ENCODE results near the gene IRF2BP1. TPM values are rescaled to one million over a fixed set of nuclear protein-coding genes. Genes with fewer than 3 reads are reported as not detected.

IRF2BP1 gene
- total and polyA plus RNA-seq, 8 donors: 13.7 to 24.7 (median 19.2) TPM

- Histone ChIP-seq H3K9me3 (no peaks in the 10 kb centered on the region), H3K36me3 (no peaks in the 10 kb centered on the region), H3K4me1 (no peaks in the 10 kb centered on the region), H3K27me3 (peaks cover 0 to 30% of the 10 kb centered on the region in 2 donors), H3K27ac (no peak overlapping the region), H3K4me3 (no peak overlapping the region)
- DNase-seq (no peak), ATAC-seq (no peak)
- TF ChIP-seq, protein P1, sequence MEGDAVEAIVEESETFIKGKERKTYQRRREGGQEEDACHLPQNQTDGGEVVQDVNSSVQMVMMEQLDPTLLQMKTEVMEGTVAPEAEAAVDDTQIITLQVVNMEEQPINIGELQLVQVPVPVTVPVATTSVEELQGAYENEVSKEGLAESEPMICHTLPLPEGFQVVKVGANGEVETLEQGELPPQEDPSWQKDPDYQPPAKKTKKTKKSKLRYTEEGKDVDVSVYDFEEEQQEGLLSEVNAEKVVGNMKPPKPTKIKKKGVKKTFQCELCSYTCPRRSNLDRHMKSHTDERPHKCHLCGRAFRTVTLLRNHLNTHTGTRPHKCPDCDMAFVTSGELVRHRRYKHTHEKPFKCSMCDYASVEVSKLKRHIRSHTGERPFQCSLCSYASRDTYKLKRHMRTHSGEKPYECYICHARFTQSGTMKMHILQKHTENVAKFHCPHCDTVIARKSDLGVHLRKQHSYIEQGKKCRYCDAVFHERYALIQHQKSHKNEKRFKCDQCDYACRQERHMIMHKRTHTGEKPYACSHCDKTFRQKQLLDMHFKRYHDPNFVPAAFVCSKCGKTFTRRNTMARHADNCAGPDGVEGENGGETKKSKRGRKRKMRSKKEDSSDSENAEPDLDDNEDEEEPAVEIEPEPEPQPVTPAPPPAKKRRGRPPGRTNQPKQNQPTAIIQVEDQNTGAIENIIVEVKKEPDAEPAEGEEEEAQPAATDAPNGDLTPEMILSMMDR (IDR thresholded peaks at IDR 0.05): no peak
- intact Hi-C loops (cut with DNase I): no loop called here
These were observed 25.4 kb upstream of the IRF2BP1 start for GRCh38 chr19:45911291-45911690.

GRCh38 chr19:45908956-45909355 is 23.0 kb upstream of the IRF2BP1 start:
- no peaks in the 10 kb centered on the region for H3K4me1 ChIP-seq
- H3K9me3 ChIP-seq: no peaks in the 10 kb centered on the region
- intact Hi-C loops (cut with DNase I): no loop called here
- peaks cover 0 to 14% of the 10 kb centered on the region in 2 donors for H3K27me3 ChIP-seq
- TF ChIP-seq, protein P1 (IDR thresholded peaks at IDR 0.05): no peak
- no peak overlapping the region for H3K27ac ChIP-seq
- DNase-seq: no peak
- ATAC-seq: no peak
- H3K4me3 ChIP-seq: no peak overlapping the region
- H3K36me3 ChIP-seq: no peaks in the 10 kb centered on the region

DNA sequence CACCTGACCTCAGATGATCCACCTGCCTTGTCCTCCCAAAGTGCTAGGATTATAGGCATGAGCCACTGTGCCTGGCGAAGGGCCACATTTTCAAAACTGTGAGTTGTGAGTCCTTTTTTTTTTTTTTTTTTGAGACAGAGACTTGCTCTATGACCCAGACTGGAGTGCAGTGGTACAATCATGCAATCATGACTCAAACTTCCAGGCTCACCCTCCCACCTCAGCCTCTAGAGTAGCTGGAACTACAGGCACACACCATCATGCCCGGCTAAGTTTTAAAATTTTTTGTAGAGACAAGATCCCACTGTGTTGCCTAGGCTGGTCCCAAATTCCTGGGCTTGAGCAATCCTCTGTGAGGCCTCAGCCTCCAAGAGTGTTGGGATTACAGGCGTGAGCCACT is 20.3 kb upstream of the IRF2BP1 start:
- Histone ChIP-seq H3K27ac (no peak overlapping the region), H3K9me3 (no peaks in the 10 kb centered on the region), H3K4me3 (no peak overlapping the region), H3K4me1 (peaks cover 6 to 11% of the 10 kb centered on the region in 2 donors), H3K36me3 (no peaks in the 10 kb centered on the region), H3K27me3 (peaks cover 0 to 6% of the 10 kb centered on the region in 2 donors)
- TF ChIP-seq, protein P1 (IDR thresholded peaks at IDR 0.05): no peak
- DNase-seq: no peak
- intact Hi-C loops (cut with DNase I): no loop called here
- ATAC-seq: no peak

DNA sequence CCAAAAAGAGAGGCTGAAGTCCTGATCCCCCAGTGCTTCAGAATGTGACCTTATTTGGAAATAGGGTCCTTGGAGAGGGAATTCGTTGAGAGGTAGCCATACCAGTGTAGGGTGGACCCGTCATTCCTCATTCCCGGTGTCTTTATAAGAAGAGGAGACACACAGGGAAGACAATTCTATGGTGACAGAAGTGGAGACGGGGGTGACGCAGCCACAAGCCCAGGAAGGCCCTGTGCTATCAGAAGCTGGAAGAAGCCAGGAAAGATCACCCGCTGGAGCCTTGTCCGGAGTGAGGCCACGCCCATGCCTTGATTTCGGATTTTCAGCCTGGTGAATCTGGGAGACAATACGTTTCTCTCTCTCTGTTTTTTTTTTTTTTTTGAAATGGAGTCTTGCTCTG is 19.1 kb upstream of the IRF2BP1 start:
- H3K27ac ChIP-seq: no peak overlapping the region
- intact Hi-C loops (cut with DNase I): no loop called here
- no peaks in the 10 kb centered on the region for H3K9me3 ChIP-seq
- DNase-seq (no peak), ATAC-seq (no peak)
- TF ChIP-seq, protein P1 (IDR thresholded peaks at IDR 0.05): no peak
- H3K27me3 ChIP-seq: no peaks in the 10 kb centered on the region
- H3K4me1 ChIP-seq: peaks cover 11 to 20% of the 10 kb centered on the region in 2 donors
- no peak overlapping the region for H3K4me3 ChIP-seq
- H3K36me3 ChIP-seq: no peaks in the 10 kb centered on the region

DNA sequence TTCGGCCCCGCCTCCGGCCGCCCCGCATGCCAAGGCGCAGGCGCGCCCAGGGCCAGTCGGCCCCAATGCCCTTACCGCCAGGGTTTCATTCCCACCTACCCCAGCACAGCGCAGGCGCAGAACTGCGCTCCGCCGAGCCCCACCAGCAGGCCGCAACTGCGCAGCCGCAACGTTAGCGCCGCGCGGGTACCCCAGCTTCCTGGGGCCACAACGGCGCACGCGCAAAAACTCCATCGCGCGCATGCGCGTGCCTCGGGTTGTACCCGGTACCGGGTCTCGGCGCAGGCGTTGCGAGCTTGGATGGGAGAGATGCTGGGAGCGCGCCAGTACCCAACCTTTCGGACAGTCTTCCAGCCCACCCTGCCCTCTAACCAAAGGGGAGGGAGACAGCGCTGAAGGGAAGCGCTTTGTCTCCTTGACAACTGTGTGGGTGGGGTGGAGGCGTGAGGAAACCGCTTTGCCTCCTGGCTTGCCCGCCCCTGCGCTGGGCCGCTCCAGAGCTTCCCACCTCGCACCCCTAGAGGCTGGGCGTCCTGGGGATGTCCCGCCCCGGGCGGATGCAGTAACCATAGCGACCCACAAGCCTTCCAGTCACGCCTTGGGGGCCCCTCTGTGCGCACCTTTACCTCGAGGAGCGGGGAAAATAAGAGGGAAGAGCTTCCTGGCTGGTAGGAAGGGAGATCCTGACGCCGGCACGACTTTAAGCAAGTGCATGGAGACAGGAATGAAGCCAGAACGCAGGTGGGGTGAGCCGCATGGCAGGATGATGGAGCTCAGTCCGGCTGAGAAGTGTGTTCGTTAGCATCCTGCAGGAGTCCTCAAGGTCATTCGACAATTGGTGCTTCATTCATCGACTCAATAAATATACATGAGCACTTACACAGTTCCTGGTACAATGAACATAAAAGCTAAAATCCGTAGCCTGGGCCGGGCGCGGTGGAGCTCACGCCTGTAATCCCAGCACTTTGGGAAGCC is 17.0 kb upstream of the IRF2BP1 start:
- Histone ChIP-seq H3K27ac (peak overlapping the region; percentile 43 to 85), H3K4me1 (peaks cover 11 to 20% of the 10 kb centered on the region in 2 donors), H3K9me3 (no peaks in the 10 kb centered on the region), H3K27me3 (no peaks in the 10 kb centered on the region), H3K4me3 (peak overlapping the region; percentile 57 to 76), H3K36me3 (peaks cover 0 to 16% of the 10 kb centered on the region in 2 donors)
- DNase-seq: peak; percentile 98 to 100 (median 99)
- intact Hi-C loops (cut with DNase I): no loop called here
- TF ChIP-seq, protein P1 (IDR thresholded peaks at IDR 0.05): no peak
- ATAC-seq: peak; percentile 96
